ENCODE measurements around the gene RAB12.

GRCh38 chr18:8685141-8685913, 76.1 kb downstream of the RAB12 start:
- TF ChIP-seq CTCF (conservative IDR thresholded peaks at IDR 0.05; ENCODE audit: low read length) (no peak), EZH2phosphoT487 (IDR thresholded peaks at IDR 0.05; ENCODE audit: borderline replicate concordance) (no peak)

All from Loucy (cell line).